OCI-LY7 (cell line): ENCODE measurements around the gene SERPINB13.
"Not testable (repeated sequence)": the region's sequence is repeated elsewhere in the genome, so short reads cannot be mapped to it uniquely, and the experiment has no call there.

ENCODE experiments used
- EZH2phosphoT487 ChIP-seq: fragments of 200-600 bp; sonication (generic); IDR thresholded peaks from 2 replicates; pipeline ENCODE4 v1.6.1; 2018; ENCODE audit warnings: low read depth, borderline replicate concordance, mild to moderate bottlenecking, mixed run types, antibody characterized with exemption, low read length, moderate library complexity, mixed read lengths
- TF ChIP-seq, protein P1 (sequence below): fragments of 200-600 bp; sonication (generic); conservative IDR thresholded peaks from 2 replicates; pipeline ENCODE4 v1.5.1; 2014; ENCODE audit warnings: mild to moderate bottlenecking, antibody characterized with exemption, low read length, moderate library complexity, mixed read lengths

DNA sequence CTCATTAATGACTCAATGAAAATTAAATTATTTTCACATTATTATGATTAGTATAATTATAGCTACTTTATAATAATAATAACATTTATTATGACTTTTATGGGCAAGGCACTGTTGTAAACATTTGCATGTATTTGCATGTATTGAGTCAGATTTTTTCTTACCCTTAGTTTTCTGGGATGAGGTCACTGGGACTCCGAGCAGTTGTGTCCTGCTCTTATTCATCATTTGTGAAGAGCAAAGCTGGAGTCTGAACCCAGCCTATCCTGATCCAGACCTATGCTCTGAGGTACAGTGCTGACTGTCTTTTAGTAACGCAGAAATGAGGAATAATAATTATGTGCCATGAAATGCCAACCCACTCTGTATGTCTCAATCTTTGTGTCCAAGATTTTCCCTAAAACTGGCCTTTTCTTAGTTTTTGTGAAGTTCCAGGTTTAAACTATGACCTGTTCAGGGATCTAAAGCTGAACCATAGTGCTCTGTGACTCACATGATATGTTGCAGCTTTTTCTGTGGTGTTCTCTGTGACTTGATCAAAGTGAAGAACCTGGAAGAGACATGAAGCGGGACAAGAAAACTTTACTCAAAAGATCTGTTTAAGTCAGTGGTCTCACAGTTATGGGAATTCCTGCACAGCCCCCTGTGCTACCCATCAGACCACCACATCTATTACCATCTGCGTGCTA is 55.7 kb downstream of the SERPINB13 start:
- TF ChIP-seq, protein P1, sequence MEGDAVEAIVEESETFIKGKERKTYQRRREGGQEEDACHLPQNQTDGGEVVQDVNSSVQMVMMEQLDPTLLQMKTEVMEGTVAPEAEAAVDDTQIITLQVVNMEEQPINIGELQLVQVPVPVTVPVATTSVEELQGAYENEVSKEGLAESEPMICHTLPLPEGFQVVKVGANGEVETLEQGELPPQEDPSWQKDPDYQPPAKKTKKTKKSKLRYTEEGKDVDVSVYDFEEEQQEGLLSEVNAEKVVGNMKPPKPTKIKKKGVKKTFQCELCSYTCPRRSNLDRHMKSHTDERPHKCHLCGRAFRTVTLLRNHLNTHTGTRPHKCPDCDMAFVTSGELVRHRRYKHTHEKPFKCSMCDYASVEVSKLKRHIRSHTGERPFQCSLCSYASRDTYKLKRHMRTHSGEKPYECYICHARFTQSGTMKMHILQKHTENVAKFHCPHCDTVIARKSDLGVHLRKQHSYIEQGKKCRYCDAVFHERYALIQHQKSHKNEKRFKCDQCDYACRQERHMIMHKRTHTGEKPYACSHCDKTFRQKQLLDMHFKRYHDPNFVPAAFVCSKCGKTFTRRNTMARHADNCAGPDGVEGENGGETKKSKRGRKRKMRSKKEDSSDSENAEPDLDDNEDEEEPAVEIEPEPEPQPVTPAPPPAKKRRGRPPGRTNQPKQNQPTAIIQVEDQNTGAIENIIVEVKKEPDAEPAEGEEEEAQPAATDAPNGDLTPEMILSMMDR: not testable (repeated sequence)
- TF ChIP-seq EZH2phosphoT487: not testable (repeated sequence)
